ENCODE results near the gene ZNF521. TPM values are rescaled to one million over a fixed set of nuclear protein-coding genes. Genes with fewer than 3 reads are reported as not detected.

Gene ZNF521
- polyA plus RNA-seq, 1 donor, result 9.3 TPM

DNA sequence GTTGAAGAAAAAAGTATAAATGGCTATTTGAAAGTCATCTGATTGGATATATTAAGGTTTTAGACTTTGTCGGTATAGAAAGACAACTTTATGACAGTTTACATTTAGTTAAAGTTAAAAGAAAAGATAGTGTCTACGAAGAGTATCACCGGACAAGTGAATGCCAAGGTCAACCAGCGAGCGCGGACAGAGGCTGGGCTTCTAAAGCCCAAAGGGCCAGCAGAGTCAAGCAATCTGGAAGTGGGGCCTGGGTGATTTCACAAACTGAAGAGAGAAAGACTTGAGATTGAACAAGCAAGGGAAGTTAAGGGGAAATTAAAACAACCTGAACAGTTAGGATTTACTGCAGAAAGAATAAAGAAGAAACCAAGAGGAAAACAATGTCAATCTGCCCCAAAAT is 16.3 kb downstream of the ZNF521 start:
- Histone ChIP-seq H3K36me3 (ENCODE audit: control insufficient read depth, insufficient read depth, low read length) (no peaks in the 10 kb centered on the region), H3K4me3 (ENCODE audit: low read length) (no peak overlapping the region), H3K27me3 (ENCODE audit: control insufficient read depth, insufficient read depth, low read length) (no peaks in the 10 kb centered on the region), H3K27ac (ENCODE audit: low read length) (no peak overlapping the region), H3K9me3 (ENCODE audit: control insufficient read depth, low read depth, low read length) (no peaks in the 10 kb centered on the region), H3K4me1 (ENCODE audit: control insufficient read depth, insufficient read depth, low read length) (no peaks in the 10 kb centered on the region)
- DNase-seq, result no peak
- 47% methylated on average over 3 of the region's 6 CpGs for WGBS (ENCODE audit: insufficient coverage, low lambda C conversion rate)

GRCh38 chr18:25335062-25335461 is 16.9 kb downstream of the ZNF521 start:
- WGBS (ENCODE audit: insufficient coverage, low lambda C conversion rate), result no CpG with 5 or more reads among the region's 3 CpGs
- H3K9me3 ChIP-seq (ENCODE audit: control insufficient read depth, low read depth, low read length), result no peaks in the 10 kb centered on the region
- no peak overlapping the region for H3K4me3 ChIP-seq (ENCODE audit: low read length)
- no peak overlapping the region for H3K27ac ChIP-seq (ENCODE audit: low read length)
- H3K36me3 ChIP-seq (ENCODE audit: control insufficient read depth, insufficient read depth, low read length), result no peaks in the 10 kb centered on the region
- no peaks in the 10 kb centered on the region for H3K4me1 ChIP-seq (ENCODE audit: control insufficient read depth, insufficient read depth, low read length)
- no peak for DNase-seq
- no peaks in the 10 kb centered on the region for H3K27me3 ChIP-seq (ENCODE audit: control insufficient read depth, insufficient read depth, low read length)

- Histone ChIP-seq H3K9me3 (ENCODE audit: control insufficient read depth, low read depth, low read length) (no peaks in the 10 kb centered on the region), H3K36me3 (ENCODE audit: control insufficient read depth, insufficient read depth, low read length) (no peaks in the 10 kb centered on the region), H3K27ac (ENCODE audit: low read length) (no peak overlapping the region), H3K27me3 (ENCODE audit: control insufficient read depth, insufficient read depth, low read length) (no peaks in the 10 kb centered on the region), H3K4me1 (ENCODE audit: control insufficient read depth, insufficient read depth, low read length) (no peaks in the 10 kb centered on the region), H3K4me3 (ENCODE audit: low read length) (no peak overlapping the region)
- WGBS (ENCODE audit: insufficient coverage, low lambda C conversion rate), result no CpG with 5 or more reads among the region's 2 CpGs
- no peak for DNase-seq
These were observed 17.4 kb downstream of the ZNF521 start for GRCh38 chr18:25334588-25334987.

- no peak overlapping the region for H3K4me3 ChIP-seq (ENCODE audit: low read length)
- no peaks in the 10 kb centered on the region for H3K4me1 ChIP-seq (ENCODE audit: control insufficient read depth, insufficient read depth, low read length)
- H3K27ac ChIP-seq (ENCODE audit: low read length), result no peak overlapping the region
- no peak for DNase-seq
- no peaks in the 10 kb centered on the region for H3K9me3 ChIP-seq (ENCODE audit: control insufficient read depth, low read depth, low read length)
- no peaks in the 10 kb centered on the region for H3K27me3 ChIP-seq (ENCODE audit: control insufficient read depth, insufficient read depth, low read length)
- no peaks in the 10 kb centered on the region for H3K36me3 ChIP-seq (ENCODE audit: control insufficient read depth, insufficient read depth, low read length)
These were observed 20.0 kb downstream of the ZNF521 start for GRCh38 chr18:25332002-25332401.

GRCh38 chr18:25329783-25330182 is 22.2 kb downstream of the ZNF521 start:
- H3K27ac ChIP-seq (ENCODE audit: low read length), result no peak overlapping the region
- H3K4me1 ChIP-seq (ENCODE audit: control insufficient read depth, insufficient read depth, low read length), result no peaks in the 10 kb centered on the region
- no peaks in the 10 kb centered on the region for H3K9me3 ChIP-seq (ENCODE audit: control insufficient read depth, low read depth, low read length)
- WGBS (ENCODE audit: insufficient coverage, low lambda C conversion rate), result no CpG with 5 or more reads among the region's 1 CpG
- H3K36me3 ChIP-seq (ENCODE audit: control insufficient read depth, insufficient read depth, low read length), result no peaks in the 10 kb centered on the region
- no peak overlapping the region for H3K4me3 ChIP-seq (ENCODE audit: low read length)
- no peaks in the 10 kb centered on the region for H3K27me3 ChIP-seq (ENCODE audit: control insufficient read depth, insufficient read depth, low read length)
- DNase-seq, result no peak

DNA sequence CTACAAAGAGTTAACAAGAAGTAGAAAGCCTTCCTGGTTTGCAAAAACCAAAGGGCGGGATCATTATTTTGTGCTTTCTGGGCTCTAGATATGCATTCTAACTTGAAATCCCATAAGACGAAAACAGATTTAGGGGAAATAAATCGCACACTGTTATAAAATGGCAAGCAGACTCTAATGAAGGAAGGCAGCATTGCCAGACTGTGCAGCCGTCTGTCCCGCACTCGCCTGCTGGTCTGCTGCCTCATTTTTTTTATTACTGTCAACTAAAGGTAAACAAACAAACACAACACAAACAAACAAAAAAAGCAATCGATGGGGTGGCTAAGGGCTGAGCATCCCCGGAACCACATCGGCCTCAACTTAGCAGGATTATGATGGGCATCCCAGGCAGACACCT is 24.4 kb downstream of the ZNF521 start:
- Histone ChIP-seq H3K4me1 (ENCODE audit: control insufficient read depth, insufficient read depth, low read length) (no peaks in the 10 kb centered on the region), H3K9me3 (ENCODE audit: control insufficient read depth, low read depth, low read length) (no peaks in the 10 kb centered on the region), H3K36me3 (ENCODE audit: control insufficient read depth, insufficient read depth, low read length) (no peaks in the 10 kb centered on the region), H3K4me3 (ENCODE audit: low read length) (no peak overlapping the region), H3K27ac (ENCODE audit: low read length) (no peak overlapping the region), H3K27me3 (ENCODE audit: control insufficient read depth, insufficient read depth, low read length) (no peaks in the 10 kb centered on the region)
- DNase-seq, result no peak
- 94% methylated on average over 3 of the region's 9 CpGs for WGBS (ENCODE audit: insufficient coverage, low lambda C conversion rate)

- DNase-seq, result no peak
- Histone ChIP-seq H3K9me3 (ENCODE audit: control insufficient read depth, low read depth, low read length) (no peaks in the 10 kb centered on the region), H3K4me1 (ENCODE audit: control insufficient read depth, insufficient read depth, low read length) (no peaks in the 10 kb centered on the region), H3K4me3 (ENCODE audit: low read length) (no peak overlapping the region), H3K27me3 (ENCODE audit: control insufficient read depth, insufficient read depth, low read length) (no peaks in the 10 kb centered on the region), H3K27ac (ENCODE audit: low read length) (no peak overlapping the region), H3K36me3 (ENCODE audit: control insufficient read depth, insufficient read depth, low read length) (no peaks in the 10 kb centered on the region)
- no CpG with 5 or more reads among the region's 4 CpGs for WGBS (ENCODE audit: insufficient coverage, low lambda C conversion rate)
These were observed 25.5 kb downstream of the ZNF521 start for GRCh38 chr18:25326361-25326952.

DNA sequence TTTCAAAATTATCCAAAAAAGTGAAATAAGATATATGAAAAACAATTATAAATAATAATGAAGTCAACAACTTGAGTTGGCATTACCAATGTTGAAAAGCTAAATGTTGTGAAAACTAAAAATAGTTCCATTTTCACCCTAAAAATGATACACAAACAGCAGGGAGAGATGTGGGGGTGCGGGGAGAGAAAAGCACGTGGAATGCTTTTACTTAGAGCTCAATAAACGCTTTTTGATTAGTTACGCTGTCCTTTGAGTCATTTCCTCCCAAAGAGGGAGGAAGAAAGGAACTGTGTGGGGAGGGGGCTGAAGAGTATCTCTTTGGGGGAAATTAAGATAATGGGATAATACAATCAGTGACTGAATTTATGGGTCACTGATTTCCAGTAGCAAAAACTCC is 29.2 kb downstream of the ZNF521 start:
- Histone ChIP-seq H3K36me3 (ENCODE audit: control insufficient read depth, insufficient read depth, low read length) (no peaks in the 10 kb centered on the region), H3K27ac (ENCODE audit: low read length) (no peak overlapping the region), H3K27me3 (ENCODE audit: control insufficient read depth, insufficient read depth, low read length) (no peaks in the 10 kb centered on the region), H3K9me3 (ENCODE audit: control insufficient read depth, low read depth, low read length) (no peaks in the 10 kb centered on the region), H3K4me1 (ENCODE audit: control insufficient read depth, insufficient read depth, low read length) (no peaks in the 10 kb centered on the region), H3K4me3 (ENCODE audit: low read length) (no peak overlapping the region)
- WGBS (ENCODE audit: insufficient coverage, low lambda C conversion rate), result no CpG with 5 or more reads among the region's 4 CpGs
- DNase-seq, result no peak

GRCh38 chr18:25316381-25317018 is 35.5 kb downstream of the ZNF521 start:
- Histone ChIP-seq H3K36me3 (ENCODE audit: control insufficient read depth, insufficient read depth, low read length) (no peaks in the 10 kb centered on the region), H3K4me1 (ENCODE audit: control insufficient read depth, insufficient read depth, low read length) (no peaks in the 10 kb centered on the region), H3K9me3 (ENCODE audit: control insufficient read depth, low read depth, low read length) (no peaks in the 10 kb centered on the region), H3K27me3 (ENCODE audit: control insufficient read depth, insufficient read depth, low read length) (no peaks in the 10 kb centered on the region), H3K4me3 (ENCODE audit: low read length) (no peak overlapping the region), H3K27ac (ENCODE audit: low read length) (no peak overlapping the region)
- WGBS (ENCODE audit: insufficient coverage, low lambda C conversion rate), result 83% methylated on average over 1 of the region's 9 CpGs
- DNase-seq, result no peak

- H3K4me3 ChIP-seq (ENCODE audit: low read length), result no peak overlapping the region
- H3K9me3 ChIP-seq (ENCODE audit: control insufficient read depth, low read depth, low read length), result no peaks in the 10 kb centered on the region
- H3K4me1 ChIP-seq (ENCODE audit: control insufficient read depth, insufficient read depth, low read length), result no peaks in the 10 kb centered on the region
- no peaks in the 10 kb centered on the region for H3K36me3 ChIP-seq (ENCODE audit: control insufficient read depth, insufficient read depth, low read length)
- no peak for DNase-seq
- no peak overlapping the region for H3K27ac ChIP-seq (ENCODE audit: low read length)
- H3K27me3 ChIP-seq (ENCODE audit: control insufficient read depth, insufficient read depth, low read length), result no peaks in the 10 kb centered on the region
These were observed 37.2 kb downstream of the ZNF521 start for GRCh38 chr18:25314838-25315190.

DNA sequence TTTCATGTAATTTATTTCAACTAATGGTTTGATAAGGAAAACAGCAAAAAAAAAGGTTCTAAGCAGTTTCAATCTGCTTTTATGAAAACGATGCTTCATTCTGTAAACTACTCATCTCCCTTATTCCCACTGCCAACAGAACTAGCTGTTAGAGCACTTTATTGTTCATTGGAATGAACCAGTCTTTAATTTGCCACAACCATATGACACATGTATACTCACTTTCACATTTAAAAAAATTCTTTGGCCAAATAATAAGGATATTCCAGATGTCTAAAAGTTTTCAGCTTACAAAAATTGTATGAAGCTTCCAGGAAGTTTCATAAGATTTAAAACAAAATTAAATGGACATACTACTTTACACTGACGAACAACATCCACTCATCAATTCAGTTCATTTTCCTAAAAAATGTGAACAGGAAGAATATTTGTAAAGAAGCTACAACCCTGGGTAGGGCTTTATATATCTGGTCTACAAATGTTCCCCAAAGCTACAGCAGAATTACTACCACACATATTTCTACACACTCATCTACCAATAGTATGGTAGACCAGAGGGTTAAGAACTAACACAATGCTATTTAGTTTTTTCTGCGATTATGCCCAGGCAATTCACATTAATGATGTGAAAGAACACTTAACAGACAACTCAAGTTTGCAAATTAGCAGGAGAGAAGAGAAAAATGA is 37.7 kb downstream of the ZNF521 start:
- H3K27ac ChIP-seq (ENCODE audit: low read length), result no peak overlapping the region
- 80% methylated on average over 1 of the region's 3 CpGs for WGBS (ENCODE audit: insufficient coverage, low lambda C conversion rate)

More for the DNA sequence above, 37.7 kb downstream of the ZNF521 start:
- H3K36me3 ChIP-seq (ENCODE audit: control insufficient read depth, insufficient read depth, low read length), result no peaks in the 10 kb centered on the region
- H3K9me3 ChIP-seq (ENCODE audit: control insufficient read depth, low read depth, low read length), result no peaks in the 10 kb centered on the region
- no peaks in the 10 kb centered on the region for H3K4me1 ChIP-seq (ENCODE audit: control insufficient read depth, insufficient read depth, low read length)
- no peaks in the 10 kb centered on the region for H3K27me3 ChIP-seq (ENCODE audit: control insufficient read depth, insufficient read depth, low read length)
- no peak for DNase-seq
- H3K4me3 ChIP-seq (ENCODE audit: low read length), result no peak overlapping the region
